ENCODE results near the gene ZDHHC8. TPM values are rescaled to one million over a fixed set of nuclear protein-coding genes. Genes with fewer than 3 reads are reported as not detected.

The ZDHHC8 gene
- polyA plus RNA-seq, 1 donor (not counting 4 experiments of a cell fraction or from before 2014, with no cell fraction given), result 16.0 TPM

GRCh38 chr22:20093418-20094196 lies 38.0 kb upstream of the ZDHHC8 start:
- Histone ChIP-seq H3K27ac (ENCODE audit: control insufficient read depth, insufficient read depth, low read length) (no peak overlapping the region), H3K4me2 (ENCODE audit: control insufficient read depth, extremely low read depth, insufficient read depth, low read depth, low read length) (no peak overlapping the region), H3K9me3 (ENCODE audit: control insufficient read depth, low read depth, low read length) (no peaks in the 10 kb centered on the region), H2AFZ (ENCODE audit: control insufficient read depth, low read length) (no peak overlapping the region), H3K9me1 (ENCODE audit: control insufficient read depth, extremely low read depth, insufficient read depth, low read length) (no peaks in the 10 kb centered on the region), H3K79me2 (ENCODE audit: control insufficient read depth, insufficient read depth, low read length) (peaks cover 16% of the 10 kb centered on the region), H3K36me3 (ENCODE audit: control insufficient read depth in 2 of 2, extremely low read depth in 1 of 2, insufficient read depth in 2 of 2, low read length in 2 of 2) (peaks cover 47 to 65% of the 10 kb centered on the region in 2 experiments), H3K4me1 (ENCODE audit: control insufficient read depth, extremely low read depth, insufficient read depth, low read length) (no peaks in the 10 kb centered on the region), H3K4me3 (ENCODE audit: control insufficient read depth in 2 of 3, extremely low read depth in 1 of 3, insufficient read depth in 2 of 3, low read depth in 1 of 3, low read length in 3 of 3) (no peak overlapping the region), H3K27me3 (ENCODE audit: control insufficient read depth, extremely low read depth, insufficient read depth, low read length) (no peaks in the 10 kb centered on the region), H3K9ac (ENCODE audit: control insufficient read depth, extremely low read depth, insufficient read depth, low read length) (no peak overlapping the region), H4K20me1 (ENCODE audit: control insufficient read depth, extremely low read depth, insufficient read depth, low read length) (peaks cover 6% of the 10 kb centered on the region)
- dilution Hi-C loops (cut with MboI; ENCODE audit: extremely low pct_ligation_motif_present, low sequenced_read_pairs), result no loop called here
- TF ChIP-seq EZH2 (IDR thresholded peaks at IDR 0.05; ENCODE audit: low read length) (no peak), CTCF (optimal IDR thresholded peaks at IDR 0.05 in 1 of 3, IDR thresholded peaks at IDR 0.05 in 1 of 3, conservative IDR thresholded peaks at IDR 0.05 in 1 of 3; ENCODE audit: extremely low read depth in 1 of 3, insufficient read depth in 2 of 3, low read length in 3 of 3) (no peak)
- FAIRE-seq, result no peak
- no peak for DNase-seq (ENCODE audit: low read depth, low spot score)

GRCh38 chr22:20094197-20094807 lies 37.3 kb upstream of the ZDHHC8 start:
- no peak overlapping the region for H2AFZ ChIP-seq (ENCODE audit: control insufficient read depth, low read length)
- FAIRE-seq, result no peak
- no peaks in the 10 kb centered on the region for H3K9me1 ChIP-seq (ENCODE audit: control insufficient read depth, extremely low read depth, insufficient read depth, low read length)
- H3K27ac ChIP-seq (ENCODE audit: control insufficient read depth, insufficient read depth, low read length), result no peak overlapping the region
- no peaks in the 10 kb centered on the region for H3K9me3 ChIP-seq (ENCODE audit: control insufficient read depth, low read depth, low read length)
- peaks cover 47 to 64% of the 10 kb centered on the region in 2 experiments for H3K36me3 ChIP-seq (ENCODE audit: control insufficient read depth in 2 of 2, extremely low read depth in 1 of 2, insufficient read depth in 2 of 2, low read length in 2 of 2)
- no peak overlapping the region for H3K9ac ChIP-seq (ENCODE audit: control insufficient read depth, extremely low read depth, insufficient read depth, low read length)
- no peaks in the 10 kb centered on the region for H3K4me1 ChIP-seq (ENCODE audit: control insufficient read depth, extremely low read depth, insufficient read depth, low read length)
- peaks cover 2% of the 10 kb centered on the region for H4K20me1 ChIP-seq (ENCODE audit: control insufficient read depth, extremely low read depth, insufficient read depth, low read length)
- dilution Hi-C loops (cut with MboI; ENCODE audit: extremely low pct_ligation_motif_present, low sequenced_read_pairs), result no loop called here
- peaks cover 17% of the 10 kb centered on the region for H3K79me2 ChIP-seq (ENCODE audit: control insufficient read depth, insufficient read depth, low read length)
- no peaks in the 10 kb centered on the region for H3K27me3 ChIP-seq (ENCODE audit: control insufficient read depth, extremely low read depth, insufficient read depth, low read length)
- H3K4me2 ChIP-seq (ENCODE audit: control insufficient read depth, extremely low read depth, insufficient read depth, low read depth, low read length), result no peak overlapping the region
- H3K4me3 ChIP-seq (ENCODE audit: control insufficient read depth in 2 of 3, extremely low read depth in 1 of 3, insufficient read depth in 2 of 3, low read depth in 1 of 3, low read length in 3 of 3), result no peak overlapping the region
- TF ChIP-seq EZH2 (IDR thresholded peaks at IDR 0.05; ENCODE audit: low read length), result no peak
- TF ChIP-seq CTCF (optimal IDR thresholded peaks at IDR 0.05 in 1 of 3, IDR thresholded peaks at IDR 0.05 in 1 of 3, conservative IDR thresholded peaks at IDR 0.05 in 1 of 3; ENCODE audit: extremely low read depth in 1 of 3, insufficient read depth in 2 of 3, low read length in 3 of 3), result no peak
- DNase-seq (ENCODE audit: low read depth, low spot score), result no peak
